Measurements from ENCODE around the gene ENOX1. TPM values are rescaled to one million over a fixed set of nuclear protein-coding genes. Genes with fewer than 3 reads are reported as not detected.

ENOX1 gene
- total RNA-seq, 1 experiment from 2014 or later, result not detected

DNA sequence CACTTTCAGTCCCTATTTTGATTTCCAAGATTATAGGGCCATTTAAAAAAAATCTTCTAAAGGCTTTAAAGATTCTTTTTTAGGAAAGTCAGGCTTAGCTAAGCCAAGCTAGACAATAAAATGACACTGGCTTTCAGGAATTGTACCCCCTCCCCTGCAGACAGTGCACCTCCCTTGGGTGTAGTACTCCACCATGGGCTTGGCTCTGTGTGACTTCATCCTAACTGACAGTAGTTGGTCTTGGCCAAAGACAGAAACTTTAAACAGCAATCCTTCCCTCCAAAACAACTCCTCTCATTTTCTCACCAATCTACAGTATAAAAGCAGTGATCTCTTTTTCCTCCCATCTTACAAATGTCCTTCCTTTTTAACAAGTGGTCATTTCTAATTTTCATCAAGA lies 480.4 kb downstream of the ENOX1 start:
- in situ Hi-C loops (cut with HindIII; ENCODE audit: low pct_unique_long_range_greater_than_20kb, low sequenced_read_pairs), result no loop called here
- DNase-seq (ENCODE audit: low read depth), result no peak

DNA sequence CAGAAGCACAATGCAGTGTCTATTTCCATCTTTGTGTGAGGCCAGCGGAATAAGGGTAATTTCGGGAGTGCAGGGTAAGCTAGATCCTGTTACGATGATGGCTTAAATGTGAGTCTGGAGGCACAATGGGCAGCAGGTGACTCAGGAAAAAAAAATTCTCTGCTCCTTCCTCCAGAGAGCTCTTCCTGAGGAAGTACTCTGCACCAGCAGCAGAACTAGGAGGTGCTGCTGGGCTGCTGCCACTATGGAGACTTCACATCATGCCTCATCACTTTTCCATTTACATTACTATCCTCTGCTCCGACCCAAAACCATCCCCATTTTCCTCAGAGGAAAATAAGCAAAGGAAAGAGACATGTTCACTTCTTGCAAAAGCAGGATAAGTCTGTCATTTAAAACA lies 481.4 kb downstream of the ENOX1 start:
- in situ Hi-C loops (cut with HindIII; ENCODE audit: low pct_unique_long_range_greater_than_20kb, low sequenced_read_pairs), result no loop called here

GRCh38 chr13:43304945-43305344 lies 481.8 kb downstream of the ENOX1 start:
- DNase-seq (ENCODE audit: low read depth), result no peak
- in situ Hi-C loops (cut with HindIII; ENCODE audit: low pct_unique_long_range_greater_than_20kb, low sequenced_read_pairs), result no loop called here

More for the DNA sequence above, 481.4 kb downstream of the ENOX1 start:
- DNase-seq (ENCODE audit: low read depth), result no peak

DNA sequence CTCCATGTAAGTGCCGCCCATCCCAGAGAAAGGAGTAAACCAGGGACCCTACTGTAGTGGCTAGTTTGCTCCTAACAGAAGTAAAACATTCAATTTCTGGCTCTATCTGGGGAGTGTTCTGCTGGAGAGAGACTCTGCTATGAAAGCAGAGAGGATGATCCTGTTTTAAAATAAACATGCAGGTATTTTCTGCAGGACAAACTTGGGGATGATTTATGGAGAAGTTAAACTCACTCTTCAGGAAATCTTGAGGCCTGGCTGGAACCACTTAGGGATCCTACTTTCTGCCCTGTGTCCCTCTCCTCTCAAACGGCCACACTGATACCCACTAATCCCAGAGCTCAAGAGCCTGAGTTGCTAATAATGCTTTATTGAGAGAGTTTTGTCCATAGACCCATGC lies 482.3 kb downstream of the ENOX1 start:
- in situ Hi-C loops (cut with HindIII; ENCODE audit: low pct_unique_long_range_greater_than_20kb, low sequenced_read_pairs), result no loop called here
- no peak for DNase-seq (ENCODE audit: low read depth)

DNA sequence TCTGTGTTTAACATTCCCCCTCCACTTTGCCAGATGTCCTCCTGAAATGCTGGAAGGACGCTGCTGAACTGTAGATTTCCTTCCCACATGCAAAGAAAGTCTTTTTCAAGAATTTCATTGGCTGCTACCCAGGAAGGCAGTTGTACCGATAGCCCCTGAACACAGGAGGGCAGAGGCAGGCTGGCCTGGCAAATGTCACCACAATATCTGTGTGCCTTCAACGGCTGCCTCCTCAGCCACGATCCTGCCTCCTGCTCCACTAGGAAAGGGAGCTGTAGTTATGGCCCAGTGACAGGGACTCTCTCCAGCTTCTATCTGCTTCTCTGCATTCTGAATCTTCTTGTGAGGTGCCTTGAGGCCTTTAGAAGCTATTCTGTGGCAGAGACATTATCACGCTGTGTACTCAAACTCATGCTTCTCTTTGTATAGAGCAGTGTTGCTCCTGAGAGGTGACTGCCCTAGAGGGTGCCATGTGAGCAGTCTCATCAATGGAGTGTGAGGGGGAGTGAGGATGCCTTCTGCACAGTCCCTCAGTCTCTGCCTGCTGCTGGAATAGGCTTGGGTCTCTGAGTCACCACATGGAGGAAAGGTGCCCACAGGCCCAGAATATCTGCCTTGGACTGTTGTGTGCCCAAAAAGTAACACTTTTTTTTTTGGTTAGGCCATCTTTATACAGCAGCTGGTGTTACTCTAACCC lies 483.6 kb downstream of the ENOX1 start:
- DNase-seq (ENCODE audit: low read depth), result peak; percentile 9
- in situ Hi-C loops (cut with HindIII; ENCODE audit: low pct_unique_long_range_greater_than_20kb, low sequenced_read_pairs), result no loop called here

GRCh38 chr13:43301346-43301969 lies 485.3 kb downstream of the ENOX1 start:
- in situ Hi-C loops (cut with HindIII; ENCODE audit: low pct_unique_long_range_greater_than_20kb, low sequenced_read_pairs), result no loop called here
- no peak for DNase-seq (ENCODE audit: low read depth)

DNA sequence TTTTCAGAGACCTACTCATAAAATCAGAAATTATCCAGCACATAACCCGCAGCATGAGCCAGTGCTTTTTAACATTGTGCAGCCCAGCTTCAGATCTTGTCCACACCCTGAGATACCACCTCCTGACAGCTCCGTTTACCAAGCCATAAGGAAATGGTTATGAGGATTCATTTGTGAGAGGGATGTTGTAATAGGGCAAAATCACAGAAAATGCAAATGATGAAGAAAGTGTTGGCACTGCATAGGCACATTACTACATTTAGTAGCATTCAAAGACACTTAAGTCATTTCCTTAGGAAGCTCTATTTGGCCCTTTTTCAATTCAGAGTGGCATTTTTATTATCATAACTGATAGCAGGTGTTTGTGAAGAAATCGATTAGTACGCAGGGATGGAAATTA lies 485.9 kb downstream of the ENOX1 start:
- in situ Hi-C loops (cut with HindIII; ENCODE audit: low pct_unique_long_range_greater_than_20kb, low sequenced_read_pairs), result no loop called here
- DNase-seq (ENCODE audit: low read depth), result no peak

DNA sequence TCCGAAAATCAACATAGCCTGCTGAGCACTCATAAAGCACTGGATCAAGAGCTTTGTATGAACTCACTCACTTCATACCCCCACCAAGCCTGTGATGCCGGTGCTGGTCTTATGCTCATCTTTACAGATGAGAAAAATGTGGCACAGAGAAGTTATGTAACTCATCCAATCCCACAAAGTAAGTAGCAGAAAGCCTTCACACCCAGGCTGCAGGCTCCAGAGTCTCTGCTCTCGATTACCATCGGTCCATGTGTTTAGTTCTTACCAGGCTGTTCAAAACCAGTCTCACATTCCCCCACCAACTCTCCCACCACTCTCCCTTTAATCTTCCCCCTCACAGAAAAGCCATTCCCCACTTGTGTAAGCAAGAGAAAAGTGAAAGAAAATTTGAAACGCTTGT lies 487.4 kb downstream of the ENOX1 start:
- DNase-seq (ENCODE audit: low read depth), result no peak
- in situ Hi-C loops (cut with HindIII; ENCODE audit: low pct_unique_long_range_greater_than_20kb, low sequenced_read_pairs), result no loop called here

DNA sequence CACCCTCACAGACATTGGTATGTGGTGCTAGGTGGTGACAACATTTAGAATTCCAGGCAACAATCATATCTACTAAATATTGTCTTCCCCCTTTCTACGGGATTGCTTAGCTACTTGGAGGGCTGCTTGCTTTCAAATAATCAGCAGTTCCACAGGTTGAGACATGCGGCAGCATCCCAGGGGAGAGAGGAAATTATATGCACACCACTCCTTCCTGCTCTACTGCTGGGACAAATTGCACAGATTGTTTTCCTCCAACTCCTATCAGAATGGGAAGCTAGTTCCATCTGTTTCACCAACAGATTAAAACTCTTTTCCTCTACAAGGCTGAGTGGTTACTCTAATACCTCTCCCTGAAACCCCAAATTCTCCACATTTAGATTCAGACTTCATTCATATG lies 488.0 kb downstream of the ENOX1 start:
- no peak for DNase-seq (ENCODE audit: low read depth)
- in situ Hi-C loops (cut with HindIII; ENCODE audit: low pct_unique_long_range_greater_than_20kb, low sequenced_read_pairs), result no loop called here

- in situ Hi-C loops (cut with HindIII; ENCODE audit: low pct_unique_long_range_greater_than_20kb, low sequenced_read_pairs), result no loop called here
- no peak for DNase-seq (ENCODE audit: low read depth)
Observed at GRCh38 chr13:43297967-43298678, 488.6 kb downstream of the ENOX1 start.

GRCh38 chr13:43295825-43296564 lies 490.8 kb downstream of the ENOX1 start:
- DNase-seq (ENCODE audit: low read depth), result no peak
- in situ Hi-C loops (cut with HindIII; ENCODE audit: low pct_unique_long_range_greater_than_20kb, low sequenced_read_pairs), result no loop called here

DNA sequence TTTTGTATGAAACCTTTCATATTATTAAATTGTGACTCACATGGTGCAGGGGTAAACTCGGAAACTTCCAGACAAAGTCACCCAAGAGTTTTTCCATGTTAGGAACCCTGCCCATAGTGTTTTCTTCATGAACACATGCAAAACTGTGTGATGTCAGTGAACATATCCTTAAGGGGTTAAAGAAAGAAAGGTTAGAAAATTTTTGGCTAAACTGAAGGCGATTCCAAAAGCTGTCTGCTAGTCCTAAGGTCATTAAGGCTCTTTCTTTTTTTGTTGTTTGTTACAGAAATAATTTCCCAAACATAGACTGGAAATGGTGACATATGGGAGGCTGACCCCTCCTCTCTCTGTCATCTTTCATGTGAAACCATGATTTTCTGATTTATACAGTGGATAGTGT lies 491.5 kb downstream of the ENOX1 start:
- in situ Hi-C loops (cut with HindIII; ENCODE audit: low pct_unique_long_range_greater_than_20kb, low sequenced_read_pairs), result no loop called here
- DNase-seq (ENCODE audit: low read depth), result no peak

DNA sequence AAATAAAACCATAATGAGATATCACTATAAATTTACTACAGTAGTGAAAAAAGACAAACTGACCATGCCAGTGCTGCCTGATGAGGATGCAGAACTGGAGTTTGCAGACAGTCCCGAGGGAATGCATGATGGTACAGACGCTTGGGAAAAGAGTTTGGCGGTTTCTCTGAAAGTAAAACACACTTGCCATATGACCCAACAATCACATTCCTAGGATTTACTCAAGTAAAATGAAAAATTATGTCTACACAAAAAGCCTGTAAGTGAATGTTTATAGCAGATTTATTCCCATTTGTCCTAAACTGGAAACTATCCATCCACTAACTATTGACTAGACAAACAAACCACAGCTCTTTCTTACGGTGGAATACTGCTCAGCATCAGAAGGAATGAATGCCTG lies 492.4 kb downstream of the ENOX1 start:
- DNase-seq (ENCODE audit: low read depth), result no peak
- in situ Hi-C loops (cut with HindIII; ENCODE audit: low pct_unique_long_range_greater_than_20kb, low sequenced_read_pairs), result no loop called here

DNA sequence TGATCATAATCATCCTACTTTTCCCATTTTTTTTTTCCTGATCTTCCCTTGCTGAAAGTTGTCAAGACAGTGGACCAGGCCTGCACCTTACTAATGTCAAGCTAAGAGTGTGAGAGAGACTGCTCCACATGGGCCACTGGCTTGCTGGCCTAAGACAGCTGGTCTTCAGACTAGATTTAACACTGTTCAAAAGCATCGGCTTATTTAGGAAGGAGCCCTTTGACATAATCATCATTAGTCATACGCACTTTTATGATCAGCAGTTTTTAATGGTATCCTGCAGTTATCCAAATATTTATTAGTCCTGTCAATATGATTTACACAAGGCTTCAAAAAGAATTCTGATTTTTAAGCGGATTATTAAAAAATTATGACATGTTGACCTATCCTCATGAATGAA lies 492.8 kb downstream of the ENOX1 start:
- in situ Hi-C loops (cut with HindIII; ENCODE audit: low pct_unique_long_range_greater_than_20kb, low sequenced_read_pairs), result no loop called here
- no peak for DNase-seq (ENCODE audit: low read depth)

- no peak for DNase-seq (ENCODE audit: low read depth)
- in situ Hi-C loops (cut with HindIII; ENCODE audit: low pct_unique_long_range_greater_than_20kb, low sequenced_read_pairs), result no loop called here
Observed at GRCh38 chr13:43293561-43293960, 493.2 kb downstream of the ENOX1 start.

DNA sequence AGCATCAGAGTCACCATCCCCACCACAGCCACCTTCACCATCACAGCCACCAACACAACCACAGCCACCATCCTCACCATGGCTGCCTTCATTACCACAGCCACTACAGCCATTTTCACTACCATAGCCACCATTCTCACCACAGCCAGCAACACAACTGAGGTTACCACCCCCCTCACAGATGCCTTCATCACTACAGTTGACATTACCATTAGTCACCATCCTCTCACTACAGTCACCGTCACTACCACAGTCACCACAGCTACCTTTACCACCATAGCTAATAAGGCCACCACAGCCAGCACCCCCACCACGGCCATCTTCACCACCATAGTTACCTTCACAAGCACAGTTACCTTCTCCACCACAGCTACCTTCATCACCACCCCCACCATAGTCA lies 493.8 kb downstream of the ENOX1 start:
- DNase-seq (ENCODE audit: low read depth), result no peak
- in situ Hi-C loops (cut with HindIII; ENCODE audit: low pct_unique_long_range_greater_than_20kb, low sequenced_read_pairs), result no loop called here

- no peak for DNase-seq (ENCODE audit: low read depth)
- in situ Hi-C loops (cut with HindIII; ENCODE audit: low pct_unique_long_range_greater_than_20kb, low sequenced_read_pairs), result no loop called here
Observed at GRCh38 chr13:43291287-43292060, 495.3 kb downstream of the ENOX1 start.
